ENCODE measurements around the gene TIMM17B.

TIMM17B gene

DNA sequence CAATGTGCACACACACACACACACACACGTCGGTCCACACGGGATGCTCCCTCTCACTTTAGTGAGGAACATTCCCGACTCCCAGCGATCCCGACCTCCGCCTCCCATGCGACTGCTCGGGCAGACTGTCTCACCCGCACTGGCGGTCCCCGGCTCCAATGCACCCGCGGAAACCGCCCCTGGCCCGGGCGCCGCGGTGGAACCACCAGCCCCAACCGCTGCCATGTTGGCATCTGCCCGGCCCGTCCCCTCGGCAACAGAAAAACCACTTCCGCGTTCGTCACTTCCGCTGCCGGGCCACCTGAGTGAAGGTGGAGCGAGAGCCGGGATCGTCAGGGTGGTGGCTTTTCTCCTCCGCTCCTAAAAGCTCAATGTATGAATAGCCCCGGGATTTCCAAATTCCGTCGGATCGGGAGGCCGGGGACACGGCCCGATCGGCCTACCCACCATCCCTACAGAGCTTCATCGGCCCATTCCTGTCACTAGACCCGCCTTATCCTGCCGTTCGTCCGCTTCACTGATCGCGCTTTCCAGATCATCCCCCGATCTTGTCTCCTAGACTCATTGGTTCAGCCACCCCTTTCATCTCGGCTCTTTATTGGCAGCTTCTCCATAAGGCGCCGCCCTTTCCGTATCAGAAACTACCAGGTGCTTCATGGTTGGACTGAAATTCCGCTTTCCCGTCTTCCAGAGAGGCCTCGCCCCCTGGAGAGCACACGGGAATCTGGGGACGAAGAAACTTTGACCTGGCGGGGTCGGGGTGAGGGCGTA is 14.0 kb upstream of the TIMM17B start, which contains the start of gene SLC35A2:
TSS of gene SLC35A2 (minus strand) at position 235 of the 771 bp plus-strand sequence. CDS start at position 225, 10 bp downstream.
- TF ChIP-seq GATA1 (IDR thresholded peaks at IDR 0.05; ENCODE audit: low read depth, low read length) (no peak), POLR2A (IDR thresholded peaks at IDR 0.05; ENCODE audit: low read length) (peak; percentile 88)
- peak; percentile 84 to 85 for DNase-seq

DNA sequence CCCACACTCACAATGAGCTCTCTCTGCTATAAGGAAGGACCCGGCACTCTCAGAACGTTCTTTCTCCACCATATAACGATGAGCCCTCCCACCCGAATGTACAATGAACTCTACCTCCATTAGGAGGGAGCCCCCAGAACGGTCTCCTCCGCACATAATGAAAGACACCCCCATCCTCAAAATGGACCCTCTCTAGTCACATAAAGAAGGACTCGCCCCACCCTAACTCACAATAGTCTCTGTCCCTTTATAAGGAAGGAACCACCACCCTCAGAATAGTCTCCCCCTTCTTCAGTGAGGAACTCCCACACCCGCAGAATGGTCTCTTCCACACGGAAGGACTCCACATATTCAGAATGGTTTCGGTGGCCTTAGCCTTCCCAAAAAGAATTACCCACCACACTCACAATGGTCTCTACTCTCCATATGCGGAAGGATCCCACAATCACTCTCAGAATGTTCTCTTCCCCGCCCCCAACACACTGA is 13.4 kb upstream of the TIMM17B start:
- TF ChIP-seq POLR2A (IDR thresholded peaks at IDR 0.05; ENCODE audit: low read length) (no peak), GATA1 (IDR thresholded peaks at IDR 0.05; ENCODE audit: low read depth, low read length) (no peak)
- peak; percentile 57 to 63 for DNase-seq

DNA sequence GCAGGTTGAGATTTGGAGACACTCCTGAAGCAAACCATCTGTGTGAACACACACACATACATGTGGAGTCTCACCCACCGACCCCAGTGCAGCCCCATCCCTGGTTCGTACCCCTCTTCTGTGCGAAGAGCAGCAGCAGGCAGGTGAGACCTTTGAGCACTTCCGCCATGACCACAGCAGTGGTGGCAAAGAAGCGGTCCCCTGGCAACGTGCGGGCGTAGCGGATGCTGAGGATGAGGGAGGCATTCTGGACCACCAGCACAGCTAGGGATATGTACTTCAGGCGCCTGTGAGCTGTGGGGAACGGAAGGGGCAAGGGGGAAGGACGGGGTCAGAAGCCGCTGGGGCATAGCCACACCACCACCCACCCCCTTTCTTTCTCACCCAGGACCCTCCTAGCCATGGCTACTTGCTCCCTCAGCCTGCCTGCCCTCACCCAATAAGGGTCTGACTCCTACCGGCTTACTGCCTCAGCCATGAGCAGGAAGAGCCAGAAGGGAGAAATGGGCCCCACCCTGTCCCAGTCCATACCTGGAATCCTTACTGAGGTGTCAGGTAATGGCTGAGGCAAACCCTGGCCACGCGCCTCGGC is 12.2 kb upstream of the TIMM17B start:
- no peak for DNase-seq
- TF ChIP-seq POLR2A (IDR thresholded peaks at IDR 0.05; ENCODE audit: low read length) (no peak), GATA1 (IDR thresholded peaks at IDR 0.05; ENCODE audit: low read depth, low read length) (no peak)

DNA sequence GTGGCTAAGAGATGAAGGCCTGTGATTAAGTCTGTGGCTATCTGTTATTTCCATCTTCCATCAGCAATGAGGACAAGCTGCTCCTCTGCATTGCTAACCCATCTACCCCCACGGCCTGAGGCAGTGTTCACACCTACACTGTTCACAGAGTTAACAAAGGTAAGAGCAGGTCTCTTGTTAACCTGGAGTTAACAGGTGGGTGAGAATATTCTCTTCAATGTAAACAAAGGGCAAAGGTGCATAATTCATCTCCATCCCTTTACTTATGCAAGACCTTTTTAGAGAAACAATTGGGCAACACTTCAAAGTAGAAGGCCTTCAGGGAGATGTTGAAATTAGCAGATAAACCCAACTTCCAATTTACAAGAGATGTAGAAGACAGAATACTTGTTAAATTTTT is 11.0 kb upstream of the TIMM17B start:
- TF ChIP-seq POLR2A (IDR thresholded peaks at IDR 0.05; ENCODE audit: low read length) = no peak
- no peak for TF ChIP-seq GATA1 (IDR thresholded peaks at IDR 0.05; ENCODE audit: low read depth, low read length)
- DNase-seq = no peak

DNA sequence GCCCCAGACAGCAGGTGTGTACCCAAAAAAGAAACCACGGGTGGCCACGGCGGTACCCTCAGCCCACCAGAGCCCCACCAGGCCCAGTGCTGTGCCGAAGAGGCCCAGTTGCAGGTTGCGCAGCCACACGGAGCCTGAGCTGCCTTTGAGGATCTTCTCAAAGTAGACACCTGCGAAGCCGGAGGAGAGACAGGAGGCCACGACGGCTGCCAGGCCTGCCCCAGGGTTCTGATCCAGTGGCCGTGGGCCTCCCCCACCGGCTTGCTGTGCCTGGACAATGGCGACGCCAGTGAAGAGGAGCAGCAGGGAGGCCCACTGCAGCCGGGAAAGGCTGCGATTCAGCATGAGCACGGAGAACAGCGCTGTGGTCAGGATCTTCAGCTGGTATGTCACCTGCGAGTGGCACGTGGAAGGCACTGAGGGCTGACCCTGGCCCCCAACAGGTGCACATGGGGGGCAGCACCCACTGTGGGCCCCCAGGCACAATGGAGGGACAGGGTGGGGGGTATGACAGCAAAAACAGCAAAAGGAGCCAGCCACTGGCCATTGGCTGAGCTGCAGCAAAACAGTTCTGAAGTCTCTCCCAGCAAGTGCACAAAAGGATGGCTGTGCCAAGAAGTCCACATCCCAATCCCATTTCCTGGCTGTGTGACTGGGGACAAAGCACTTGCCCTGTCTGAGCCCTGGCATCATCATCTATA is 7.7 kb upstream of the TIMM17B start:
- no peak for DNase-seq
- TF ChIP-seq GATA1 (IDR thresholded peaks at IDR 0.05; ENCODE audit: low read depth, low read length) (no peak), POLR2A (IDR thresholded peaks at IDR 0.05; ENCODE audit: low read length) (no peak)

DNA sequence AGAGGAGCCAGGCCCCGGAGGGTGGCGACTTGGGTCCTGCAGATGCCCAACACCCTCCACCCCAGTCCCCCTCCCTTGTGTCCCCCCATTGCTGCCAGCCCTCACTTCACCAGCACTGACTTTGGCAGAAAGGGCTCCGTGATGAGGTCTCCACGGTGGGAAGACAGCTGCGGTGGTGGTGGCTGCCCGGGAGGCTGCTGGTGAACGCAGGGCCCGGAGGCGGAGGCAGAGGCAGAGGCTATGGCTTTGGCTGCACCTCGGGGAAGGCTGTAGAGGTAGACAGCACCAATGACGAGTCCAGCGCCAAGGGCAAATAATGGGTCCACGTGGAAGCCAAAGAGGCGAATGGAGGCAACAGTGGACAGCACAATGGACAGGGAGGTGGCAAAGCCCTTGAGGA is 7.1 kb upstream of the TIMM17B start:
- no peak for DNase-seq
- TF ChIP-seq POLR2A (IDR thresholded peaks at IDR 0.05; ENCODE audit: low read length) = no peak
- no peak for TF ChIP-seq GATA1 (IDR thresholded peaks at IDR 0.05; ENCODE audit: low read depth, low read length)

DNA sequence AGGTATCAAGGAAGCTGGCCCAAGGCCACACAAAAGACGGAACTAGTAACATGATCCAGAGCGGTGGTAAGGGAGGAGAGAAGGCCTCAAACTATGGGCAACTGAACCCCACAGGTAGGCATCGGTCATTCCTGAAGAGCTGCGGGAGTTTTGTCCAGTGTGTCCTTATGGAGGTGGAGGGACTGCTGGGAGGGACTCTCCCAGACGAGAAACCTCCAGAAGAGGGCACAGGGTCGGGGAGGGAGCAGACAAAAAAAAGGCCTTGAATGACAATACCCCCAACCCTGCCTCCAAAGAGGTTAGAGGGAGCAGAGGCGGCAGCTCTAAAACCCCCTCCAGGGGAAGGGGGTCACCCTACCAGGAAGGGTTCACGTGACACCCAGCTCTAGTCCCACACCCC is 6.6 kb upstream of the TIMM17B start:
- TF ChIP-seq POLR2A (IDR thresholded peaks at IDR 0.05; ENCODE audit: low read length) (no peak), GATA1 (IDR thresholded peaks at IDR 0.05; ENCODE audit: low read depth, low read length) (no peak)
- no peak for DNase-seq

DNA sequence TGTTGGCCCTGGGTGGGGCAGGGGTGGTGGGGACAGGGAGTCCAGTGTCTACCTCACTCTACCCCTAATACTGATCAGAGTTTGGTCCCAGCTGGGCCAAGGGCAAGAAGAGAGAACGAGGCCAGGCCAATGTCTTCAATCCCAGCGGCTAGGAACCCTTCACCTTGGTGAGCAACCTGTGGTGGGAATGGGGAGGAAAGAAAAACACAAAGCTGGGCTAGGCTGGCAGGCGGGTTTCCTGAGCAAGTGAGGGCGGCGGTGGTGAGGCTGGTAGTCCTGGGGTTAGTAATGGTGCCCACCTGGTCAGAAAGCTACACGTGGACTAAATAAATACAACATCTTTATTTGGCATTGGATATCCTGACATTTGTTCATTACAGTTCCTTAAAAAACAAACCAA is 5.7 kb upstream of the TIMM17B start:
- no peak for TF ChIP-seq GATA1 (IDR thresholded peaks at IDR 0.05; ENCODE audit: low read depth, low read length)
- TF ChIP-seq POLR2A (IDR thresholded peaks at IDR 0.05; ENCODE audit: low read length) = no peak
- DNase-seq = no peak

DNA sequence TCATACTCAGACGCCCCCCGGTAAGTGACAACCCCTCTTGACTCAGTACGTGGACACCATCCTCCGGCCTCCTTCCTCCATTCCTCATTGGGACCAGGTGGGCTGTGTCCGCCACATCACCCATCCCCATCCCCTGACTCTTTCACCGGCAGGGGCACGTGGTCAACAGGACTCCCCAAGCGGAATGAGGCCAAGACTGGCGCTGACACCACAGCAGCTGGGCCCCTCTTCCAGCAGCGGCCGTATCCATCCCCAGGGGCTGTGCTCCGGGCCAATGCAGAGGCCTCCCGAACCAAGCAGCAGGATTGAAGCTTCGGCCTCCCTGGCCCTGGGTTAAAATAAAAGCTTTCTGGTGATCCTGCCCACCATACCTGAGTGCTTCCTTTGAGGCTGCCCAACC is 5.2 kb upstream of the TIMM17B start:
- TF ChIP-seq POLR2A (IDR thresholded peaks at IDR 0.05; ENCODE audit: low read length) (no peak), GATA1 (IDR thresholded peaks at IDR 0.05; ENCODE audit: low read depth, low read length) (no peak)
- no peak for DNase-seq

DNA sequence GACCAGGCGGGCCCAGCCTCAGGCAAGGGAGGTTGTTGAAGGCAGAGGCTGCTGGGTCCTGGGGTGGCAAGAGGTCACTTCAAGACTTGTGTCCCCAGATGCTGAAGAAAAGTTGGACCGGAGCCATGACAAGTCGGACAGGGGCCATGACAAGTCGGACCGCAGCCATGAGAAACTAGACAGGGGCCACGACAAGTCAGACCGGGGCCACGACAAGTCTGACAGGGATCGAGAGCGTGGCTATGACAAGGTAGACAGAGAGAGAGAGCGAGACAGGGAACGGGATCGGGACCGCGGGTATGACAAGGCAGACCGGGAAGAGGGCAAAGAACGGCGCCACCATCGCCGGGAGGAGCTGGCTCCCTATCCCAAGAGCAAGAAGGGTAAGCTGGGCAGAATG is 4.6 kb upstream of the TIMM17B start:
- no peak for TF ChIP-seq POLR2A (IDR thresholded peaks at IDR 0.05; ENCODE audit: low read length)
- TF ChIP-seq GATA1 (IDR thresholded peaks at IDR 0.05; ENCODE audit: low read depth, low read length) = no peak
- DNase-seq = no peak

DNA sequence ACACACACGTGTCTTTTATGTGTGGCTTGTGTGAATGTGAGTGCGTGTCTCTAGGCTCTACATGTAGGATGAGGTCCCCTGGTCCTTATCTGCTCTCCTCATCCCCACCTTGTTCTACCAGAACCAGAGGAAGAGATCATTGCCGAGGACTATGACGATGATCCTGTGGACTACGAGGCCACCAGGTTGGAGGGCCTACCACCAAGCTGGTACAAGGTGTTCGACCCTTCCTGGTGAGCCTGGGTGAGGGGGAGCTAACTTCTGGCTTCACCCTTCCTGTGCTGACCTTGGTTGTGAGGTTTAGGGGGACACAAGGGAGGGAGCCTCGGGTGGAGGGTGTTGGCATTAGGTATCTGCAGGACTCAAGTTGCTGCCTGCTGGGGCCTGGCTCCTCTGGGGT is 3.5 kb upstream of the TIMM17B start:
- TF ChIP-seq POLR2A (IDR thresholded peaks at IDR 0.05; ENCODE audit: low read length) (no peak), GATA1 (IDR thresholded peaks at IDR 0.05; ENCODE audit: low read depth, low read length) (no peak)

DNA sequence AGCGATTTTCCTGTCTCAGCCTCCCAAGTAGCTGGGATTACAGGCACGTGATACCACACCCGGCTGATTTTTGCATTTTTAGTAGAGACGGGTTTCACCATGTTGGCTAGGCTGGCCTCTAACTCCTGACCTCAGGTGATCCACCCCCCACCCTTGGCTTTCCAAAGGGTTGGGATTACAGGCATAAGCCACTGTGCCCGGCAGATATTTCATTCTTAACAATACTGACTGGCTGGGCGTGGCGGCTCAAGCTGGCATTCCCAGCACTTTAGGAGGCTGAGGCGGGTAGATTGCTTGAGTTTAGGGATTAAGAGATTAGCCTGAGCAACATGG is 1.5 kb upstream of the TIMM17B start:
- DNase-seq = no peak
- TF ChIP-seq POLR2A (IDR thresholded peaks at IDR 0.05; ENCODE audit: low read length) (no peak), GATA1 (IDR thresholded peaks at IDR 0.05; ENCODE audit: low read depth, low read length) (no peak)

More for the DNA sequence above, 3.5 kb upstream of the TIMM17B start:
- no peak for DNase-seq

DNA sequence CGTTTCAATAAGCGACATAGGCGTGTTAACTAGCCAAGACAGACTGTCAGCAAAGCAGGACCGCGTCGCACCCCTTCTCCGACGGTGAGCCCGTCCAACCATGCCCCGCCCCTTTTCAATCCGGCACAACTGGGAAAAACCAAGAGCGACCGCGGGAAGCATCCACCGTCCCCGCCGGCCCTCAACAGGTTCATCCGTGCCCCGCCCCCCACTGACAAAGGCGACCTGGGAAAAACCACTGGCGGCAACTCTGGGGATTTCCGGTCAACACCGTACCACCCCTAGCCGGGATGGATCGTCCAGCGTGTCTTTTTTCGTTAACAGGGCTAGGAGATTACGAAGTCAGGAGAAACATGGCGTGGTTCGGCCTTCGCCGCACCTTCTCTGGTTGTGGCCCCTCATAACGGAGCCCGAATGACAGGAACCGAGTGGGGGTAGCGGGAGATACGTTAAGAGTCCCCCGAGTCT is 377 bp downstream of the TIMM17B start:
- TF ChIP-seq GATA1 (IDR thresholded peaks at IDR 0.05; ENCODE audit: low read depth, low read length) (no peak), POLR2A (IDR thresholded peaks at IDR 0.05; ENCODE audit: low read length) (no peak)
- DNase-seq = peak; percentile 88 to 90

DNA sequence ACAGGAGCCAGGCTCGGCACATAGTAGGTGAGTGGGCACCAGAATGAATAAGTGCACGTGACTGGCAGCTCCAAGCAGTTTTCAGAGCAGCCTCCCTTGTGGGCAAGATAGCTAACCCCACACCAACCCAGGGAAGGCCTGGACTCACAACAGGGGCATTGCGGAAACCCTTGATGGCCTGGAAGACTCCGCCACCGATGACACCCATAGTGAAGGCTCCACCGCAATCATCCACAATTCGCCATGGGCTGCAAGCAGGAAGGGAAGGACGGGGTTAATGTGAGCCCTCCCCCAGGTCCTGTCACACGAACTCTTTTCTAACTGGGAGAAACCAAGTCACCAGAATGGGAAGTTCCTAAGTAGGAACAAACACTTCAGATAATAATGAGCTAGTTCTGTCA is 957 bp downstream of the TIMM17B start:
- no peak for TF ChIP-seq POLR2A (IDR thresholded peaks at IDR 0.05; ENCODE audit: low read length)
- TF ChIP-seq GATA1 (IDR thresholded peaks at IDR 0.05; ENCODE audit: low read depth, low read length) = no peak
- DNase-seq = no peak
